ENCODE measurements around the gene CDH4. TPM values are rescaled to one million over a fixed set of nuclear protein-coding genes. Genes with fewer than 3 reads are reported as not detected.

The CDH4 gene
- total RNA-seq, 1 donor from 2014 or later = 0.99 TPM

GRCh38 chr20:61807471-61808160 lies 555.6 kb downstream of the CDH4 start:
- no peak for TF ChIP-seq CTCF (IDR thresholded peaks at IDR 0.05)
- peak; percentile 41 for DNase-seq (ENCODE audit: low spot score)
- Mint-ChIP-seq H3K27ac (ENCODE audit: unreplicated experiment) (no peak overlapping the region), H3K9me3 (ENCODE audit: low read depth) (no peaks in the 10 kb centered on the region), H3K4me1 (ENCODE audit: low read depth) (peaks cover 3% of the 10 kb centered on the region), H3K27me3 (ENCODE audit: low read depth) (peaks cover 49% of the 10 kb centered on the region), H3K4me3 (ENCODE audit: unreplicated experiment) (no peak overlapping the region), H3K36me3 (ENCODE audit: low read depth) (no peaks in the 10 kb centered on the region)

GRCh38 chr20:61808447-61808846 lies 556.4 kb downstream of the CDH4 start:
- H3K27me3 Mint-ChIP-seq (ENCODE audit: low read depth) = peaks cover 47% of the 10 kb centered on the region
- H3K4me1 Mint-ChIP-seq (ENCODE audit: low read depth) = peaks cover 2% of the 10 kb centered on the region
- peak; percentile 69 for DNase-seq (ENCODE audit: low spot score)
- no peak overlapping the region for H3K27ac Mint-ChIP-seq (ENCODE audit: unreplicated experiment)
- H3K4me3 Mint-ChIP-seq (ENCODE audit: unreplicated experiment) = no peak overlapping the region
- TF ChIP-seq CTCF (IDR thresholded peaks at IDR 0.05) = no peak
- H3K9me3 Mint-ChIP-seq (ENCODE audit: low read depth) = no peaks in the 10 kb centered on the region
- no peaks in the 10 kb centered on the region for H3K36me3 Mint-ChIP-seq (ENCODE audit: low read depth)

GRCh38 chr20:61809006-61809770 lies 557.1 kb downstream of the CDH4 start:
- Mint-ChIP-seq H3K27ac (ENCODE audit: unreplicated experiment) (no peak overlapping the region), H3K4me3 (ENCODE audit: unreplicated experiment) (no peak overlapping the region), H3K9me3 (ENCODE audit: low read depth) (no peaks in the 10 kb centered on the region), H3K4me1 (ENCODE audit: low read depth) (no peaks in the 10 kb centered on the region), H3K27me3 (ENCODE audit: low read depth) (peaks cover 41% of the 10 kb centered on the region), H3K36me3 (ENCODE audit: low read depth) (no peaks in the 10 kb centered on the region)
- no peak for TF ChIP-seq CTCF (IDR thresholded peaks at IDR 0.05)
- peak; percentile 61 for DNase-seq (ENCODE audit: low spot score)

- TF ChIP-seq CTCF (IDR thresholded peaks at IDR 0.05) = no peak
- H3K27ac Mint-ChIP-seq (ENCODE audit: unreplicated experiment) = no peak overlapping the region
- no peaks in the 10 kb centered on the region for H3K4me1 Mint-ChIP-seq (ENCODE audit: low read depth)
- H3K9me3 Mint-ChIP-seq (ENCODE audit: low read depth) = no peaks in the 10 kb centered on the region
- no peaks in the 10 kb centered on the region for H3K36me3 Mint-ChIP-seq (ENCODE audit: low read depth)
- H3K27me3 Mint-ChIP-seq (ENCODE audit: low read depth) = peaks cover 33% of the 10 kb centered on the region
- DNase-seq (ENCODE audit: low spot score) = peak; percentile 79
- no peak overlapping the region for H3K4me3 Mint-ChIP-seq (ENCODE audit: unreplicated experiment)
Measured at GRCh38 chr20:61810066-61810737, 558.1 kb downstream of the CDH4 start.

GRCh38 chr20:61810738-61811135 lies 558.7 kb downstream of the CDH4 start:
- Mint-ChIP-seq H3K9me3 (ENCODE audit: low read depth) (no peaks in the 10 kb centered on the region), H3K36me3 (ENCODE audit: low read depth) (no peaks in the 10 kb centered on the region), H3K27ac (ENCODE audit: unreplicated experiment) (no peak overlapping the region), H3K4me3 (ENCODE audit: unreplicated experiment) (no peak overlapping the region), H3K27me3 (ENCODE audit: low read depth) (peaks cover 31% of the 10 kb centered on the region), H3K4me1 (ENCODE audit: low read depth) (no peaks in the 10 kb centered on the region)
- peak; percentile 57 for DNase-seq (ENCODE audit: low spot score)
- TF ChIP-seq CTCF (IDR thresholded peaks at IDR 0.05) = no peak
